ENCODE measurements around the gene PCED1A.

DNA sequence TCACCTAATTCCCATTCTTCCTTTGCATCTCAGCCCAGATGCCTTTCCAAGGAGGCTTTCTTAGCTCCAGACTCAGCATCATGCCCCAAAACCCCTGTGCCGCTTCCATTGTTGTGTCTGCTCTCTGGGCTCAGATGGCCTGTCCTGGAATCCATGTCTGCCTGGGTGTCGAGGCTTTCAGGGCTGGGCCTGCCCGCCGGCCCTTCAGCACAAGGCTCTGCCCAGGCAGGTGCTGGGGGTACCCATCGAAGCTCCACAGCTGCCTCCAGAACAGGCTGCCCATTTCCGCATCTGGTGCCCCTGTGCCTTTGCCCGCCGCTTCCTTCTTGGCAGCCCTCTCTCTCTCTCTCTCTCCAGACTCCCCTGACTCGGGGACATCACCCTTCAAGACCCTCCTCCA lies 41.2 kb downstream of the PCED1A start:
- no peak for TF ChIP-seq POLR2AphosphoS5 (IDR thresholded peaks at IDR 0.05; ENCODE audit: insufficient read depth, low read depth, low read length)
- TF ChIP-seq POLR2A (IDR thresholded peaks at IDR 0.05; ENCODE audit: low read depth, low read length), result no peak
- TF ChIP-seq, protein P1, sequence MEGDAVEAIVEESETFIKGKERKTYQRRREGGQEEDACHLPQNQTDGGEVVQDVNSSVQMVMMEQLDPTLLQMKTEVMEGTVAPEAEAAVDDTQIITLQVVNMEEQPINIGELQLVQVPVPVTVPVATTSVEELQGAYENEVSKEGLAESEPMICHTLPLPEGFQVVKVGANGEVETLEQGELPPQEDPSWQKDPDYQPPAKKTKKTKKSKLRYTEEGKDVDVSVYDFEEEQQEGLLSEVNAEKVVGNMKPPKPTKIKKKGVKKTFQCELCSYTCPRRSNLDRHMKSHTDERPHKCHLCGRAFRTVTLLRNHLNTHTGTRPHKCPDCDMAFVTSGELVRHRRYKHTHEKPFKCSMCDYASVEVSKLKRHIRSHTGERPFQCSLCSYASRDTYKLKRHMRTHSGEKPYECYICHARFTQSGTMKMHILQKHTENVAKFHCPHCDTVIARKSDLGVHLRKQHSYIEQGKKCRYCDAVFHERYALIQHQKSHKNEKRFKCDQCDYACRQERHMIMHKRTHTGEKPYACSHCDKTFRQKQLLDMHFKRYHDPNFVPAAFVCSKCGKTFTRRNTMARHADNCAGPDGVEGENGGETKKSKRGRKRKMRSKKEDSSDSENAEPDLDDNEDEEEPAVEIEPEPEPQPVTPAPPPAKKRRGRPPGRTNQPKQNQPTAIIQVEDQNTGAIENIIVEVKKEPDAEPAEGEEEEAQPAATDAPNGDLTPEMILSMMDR (IDR thresholded peaks at IDR 0.05; ENCODE audit: extremely low read depth in 1 of 2, insufficient read depth in 1 of 2, low read depth in 1 of 2, low read length in 2 of 2), result no peak
- TF ChIP-seq EZH2 (IDR thresholded peaks at IDR 0.05; ENCODE audit: borderline replicate concordance, low read depth, low read length, severe bottlenecking), result no peak
- TF ChIP-seq, protein P2, sequence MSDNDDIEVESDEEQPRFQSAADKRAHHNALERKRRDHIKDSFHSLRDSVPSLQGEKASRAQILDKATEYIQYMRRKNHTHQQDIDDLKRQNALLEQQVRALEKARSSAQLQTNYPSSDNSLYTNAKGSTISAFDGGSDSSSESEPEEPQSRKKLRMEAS (IDR thresholded peaks at IDR 0.05; ENCODE audit: insufficient read depth, insufficient read length), result no peak
- TF ChIP-seq JUN (IDR thresholded peaks at IDR 0.05; ENCODE audit: borderline replicate concordance, insufficient read depth, insufficient read length, low read depth), result no peak
- TF ChIP-seq FOS (IDR thresholded peaks at IDR 0.05; ENCODE audit: borderline replicate concordance, insufficient read depth, low read length), result no peak

Measured in endothelial cell of umbilical vein (primary cell).